CD4-positive, alpha-beta T cell treated with Interleukin-1 beta for 1 hour (primary cell): ENCODE data around the gene AAR2.

Experiments
- DNase-seq, 2 donors: peaks; one replicate each; pipeline ENCODE4 v3.0.0-alpha.2; 2020 to 2022

The AAR2 gene

DNA sequence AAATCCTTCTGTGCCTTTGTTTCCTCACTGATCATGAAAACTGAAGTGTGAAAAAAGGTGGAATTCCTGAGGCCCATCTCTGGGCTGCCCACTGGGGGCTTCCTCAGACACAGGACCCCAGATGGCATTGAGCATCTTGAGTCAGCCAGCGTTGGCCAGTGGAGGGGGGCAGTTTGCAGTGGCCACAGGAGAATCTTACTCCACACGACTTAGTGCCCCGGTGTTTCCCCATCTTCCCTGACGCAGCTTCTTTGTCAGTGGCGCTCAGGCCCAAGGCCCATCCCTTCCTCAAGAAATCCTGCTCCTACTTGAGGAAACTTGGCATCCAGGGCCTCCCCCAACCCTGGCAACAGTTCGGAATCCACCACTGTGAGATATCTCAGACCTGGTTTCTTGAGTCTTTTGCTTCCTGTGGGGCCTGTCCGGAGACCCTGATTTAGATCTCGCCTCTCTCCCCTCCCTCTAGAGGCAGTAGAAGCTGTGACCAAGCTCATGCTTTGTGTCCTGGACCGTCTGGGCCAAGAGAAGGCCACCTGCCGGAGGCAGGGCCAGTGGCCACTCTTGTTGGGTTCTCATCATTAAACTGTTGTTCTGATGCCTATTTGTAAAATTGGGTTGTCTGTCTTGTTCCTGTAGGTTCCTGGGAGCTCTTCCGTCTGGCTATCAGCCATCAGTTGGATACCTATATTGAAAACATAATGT is 49.6 kb downstream of the AAR2 start:
- DNase-seq = no peak

DNA sequence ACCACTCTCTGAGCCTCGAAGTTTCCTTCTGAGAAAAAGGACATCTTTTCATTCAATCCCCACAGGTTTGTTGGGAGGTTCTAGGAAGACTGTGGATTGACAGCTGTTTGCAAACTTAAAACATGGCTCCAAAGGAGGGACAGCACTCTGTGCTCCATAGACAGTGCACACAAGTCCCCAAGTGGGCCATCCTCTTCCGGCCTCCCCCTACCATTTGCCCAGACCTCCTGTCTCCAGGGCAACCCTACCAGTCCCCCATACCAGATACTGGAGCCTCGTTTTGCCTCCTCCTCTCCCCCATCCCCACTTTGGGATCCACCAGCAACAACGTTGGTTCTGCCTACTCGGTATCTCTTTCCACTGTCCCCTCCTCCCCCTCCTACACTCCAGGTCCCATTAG is 61.4 kb downstream of the AAR2 start:
- DNase-seq = no peak

DNA sequence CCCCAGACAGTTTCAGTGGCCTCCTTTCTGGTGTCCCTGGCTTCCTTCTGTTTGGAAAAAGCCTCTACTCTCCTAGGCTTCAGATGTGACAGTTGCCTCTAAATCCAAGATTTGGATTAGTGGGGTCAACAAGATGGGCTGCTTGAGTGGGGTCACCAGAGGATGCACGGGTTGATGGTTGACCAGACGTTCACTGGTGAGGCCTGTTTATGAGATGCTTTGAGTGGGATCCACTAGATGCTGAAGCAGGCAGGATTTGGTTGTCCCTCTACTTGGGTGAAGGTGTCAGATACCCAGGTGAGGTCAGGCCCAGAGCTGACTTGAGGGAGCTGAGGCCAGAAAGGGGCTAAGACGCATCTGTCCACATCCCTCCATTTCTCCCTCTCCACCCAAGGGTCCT is 61.8 kb downstream of the AAR2 start:
- no peak for DNase-seq

DNA sequence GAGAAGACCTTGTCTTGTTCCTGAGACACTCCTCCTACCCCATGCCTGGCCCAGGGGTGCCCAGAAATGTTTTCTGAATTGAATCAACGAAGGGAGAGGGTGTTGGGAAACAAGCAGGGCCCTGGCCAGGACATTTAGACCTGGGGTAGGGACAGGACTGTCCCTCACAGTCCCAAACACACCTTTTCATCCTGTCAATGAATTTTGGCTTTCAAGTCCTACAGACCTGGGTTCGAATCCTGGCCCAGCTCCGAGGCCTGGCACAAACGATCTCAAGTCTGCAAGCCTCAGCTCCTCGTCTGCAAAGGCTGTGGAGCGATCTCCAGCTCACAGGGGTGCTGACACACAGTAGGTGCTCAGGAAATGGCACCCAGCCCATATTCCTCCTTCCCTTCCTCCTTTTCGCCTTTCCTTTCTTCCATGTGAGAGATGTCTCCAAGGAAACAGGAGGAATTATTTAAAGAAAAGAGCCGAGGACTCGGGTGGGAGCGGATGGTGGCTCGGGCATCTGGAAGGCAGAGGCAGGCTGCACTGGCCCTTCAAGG is 62.6 kb downstream of the AAR2 start:
- no peak for DNase-seq

DNA sequence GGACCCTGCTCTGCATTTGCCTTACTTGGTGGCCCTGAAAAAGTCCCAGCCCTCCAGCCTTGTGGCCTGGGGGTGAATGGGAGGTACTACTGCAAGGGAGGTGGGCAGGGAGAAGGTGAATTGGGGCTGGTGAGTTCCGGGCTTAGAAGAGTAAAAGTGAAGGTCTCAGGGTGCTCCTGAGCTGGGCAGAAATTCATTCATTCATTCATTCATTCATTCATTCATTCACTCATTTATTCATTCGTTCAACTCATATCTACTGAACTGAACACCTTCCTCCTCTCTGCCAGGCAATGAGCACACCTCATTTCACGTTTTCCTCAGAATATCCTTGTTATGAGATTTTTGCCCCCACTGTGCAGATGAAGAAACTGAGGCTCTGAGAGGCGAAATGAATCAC is 63.2 kb downstream of the AAR2 start:
- no peak for DNase-seq

DNA sequence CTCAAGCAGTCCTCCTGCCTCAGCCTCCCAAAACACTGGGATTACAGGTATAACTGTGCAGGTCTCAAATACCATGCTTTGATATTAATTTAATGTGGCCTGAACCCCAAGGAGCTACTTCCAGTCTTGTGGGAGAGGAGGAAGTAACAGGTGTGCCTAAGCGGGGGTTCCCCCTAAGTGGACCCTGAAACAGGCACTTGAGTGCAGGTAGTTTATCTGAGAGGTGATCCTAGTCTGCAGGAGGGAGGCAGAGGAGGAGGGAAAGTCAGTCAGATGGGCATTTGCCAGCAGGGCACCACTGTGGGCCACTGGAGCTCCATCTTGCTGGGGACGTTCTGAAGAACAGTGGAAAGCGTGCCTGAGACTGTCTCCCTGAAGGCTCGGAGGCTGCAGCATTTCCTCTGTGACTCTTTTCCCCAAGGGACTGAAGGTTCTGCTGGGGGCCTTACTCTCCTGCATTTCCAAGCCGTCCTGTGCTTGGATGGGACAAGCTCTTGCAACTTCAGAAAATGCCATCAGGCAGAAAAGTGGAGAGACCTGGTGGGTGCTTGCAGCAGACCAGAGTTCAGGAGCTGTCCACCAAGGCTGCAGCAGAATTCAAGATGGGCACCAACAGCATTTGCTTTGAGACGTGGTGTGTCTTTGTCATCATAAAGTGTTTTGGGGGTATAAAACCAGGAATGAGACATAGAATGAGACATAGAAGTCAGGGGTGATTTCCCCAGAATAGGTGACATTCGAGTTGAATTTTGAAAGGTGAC is 65.3 kb downstream of the AAR2 start:
- no peak for DNase-seq

DNA sequence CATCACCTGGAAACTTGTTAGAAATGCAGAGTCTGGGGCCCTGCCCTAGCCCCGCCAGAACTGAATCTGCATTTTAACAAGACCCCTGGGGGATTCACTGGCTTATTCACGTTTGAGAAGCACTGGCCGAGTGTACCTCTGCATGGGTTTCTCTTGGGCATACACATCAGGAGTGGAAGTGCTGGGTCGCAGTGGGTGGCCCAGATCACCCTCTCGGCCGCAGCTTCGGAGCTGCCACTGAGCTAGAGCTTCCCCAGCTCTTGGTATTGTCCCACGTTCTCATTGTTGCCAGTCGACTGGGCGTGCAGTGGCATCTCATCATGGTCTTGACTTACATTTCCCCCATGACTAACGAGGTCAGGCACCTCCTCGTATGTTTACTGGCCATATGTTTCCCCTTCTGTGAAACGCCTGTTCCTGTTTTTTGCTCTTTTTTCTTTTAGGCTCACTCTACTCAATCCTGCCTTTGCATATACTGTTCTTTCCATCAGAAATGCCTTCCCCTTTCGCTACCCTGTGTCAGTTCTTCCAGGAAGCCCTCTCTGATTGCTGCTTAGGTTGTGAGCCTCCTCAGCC is 66.8 kb downstream of the AAR2 start:
- DNase-seq = no peak

DNA sequence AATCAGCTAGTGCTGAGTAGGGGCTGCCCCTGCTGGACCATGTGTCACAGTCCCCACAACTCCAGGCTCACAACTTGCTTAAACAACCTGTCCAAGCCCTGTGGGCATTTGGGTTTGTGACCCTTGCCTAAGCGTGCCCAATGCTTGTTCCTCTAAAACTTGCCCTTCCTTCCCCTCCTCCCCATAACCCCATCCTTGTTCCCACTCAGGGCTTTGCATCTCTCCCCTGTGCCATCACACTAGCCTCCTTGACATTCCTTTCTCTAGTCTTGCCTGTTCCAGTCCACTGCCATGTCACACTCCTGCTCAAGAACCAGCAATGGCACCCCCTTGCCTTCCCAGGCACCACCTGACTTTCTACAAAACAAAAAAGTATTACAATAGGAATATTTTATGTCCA is 67.6 kb downstream of the AAR2 start:
- DNase-seq = no peak

DNA sequence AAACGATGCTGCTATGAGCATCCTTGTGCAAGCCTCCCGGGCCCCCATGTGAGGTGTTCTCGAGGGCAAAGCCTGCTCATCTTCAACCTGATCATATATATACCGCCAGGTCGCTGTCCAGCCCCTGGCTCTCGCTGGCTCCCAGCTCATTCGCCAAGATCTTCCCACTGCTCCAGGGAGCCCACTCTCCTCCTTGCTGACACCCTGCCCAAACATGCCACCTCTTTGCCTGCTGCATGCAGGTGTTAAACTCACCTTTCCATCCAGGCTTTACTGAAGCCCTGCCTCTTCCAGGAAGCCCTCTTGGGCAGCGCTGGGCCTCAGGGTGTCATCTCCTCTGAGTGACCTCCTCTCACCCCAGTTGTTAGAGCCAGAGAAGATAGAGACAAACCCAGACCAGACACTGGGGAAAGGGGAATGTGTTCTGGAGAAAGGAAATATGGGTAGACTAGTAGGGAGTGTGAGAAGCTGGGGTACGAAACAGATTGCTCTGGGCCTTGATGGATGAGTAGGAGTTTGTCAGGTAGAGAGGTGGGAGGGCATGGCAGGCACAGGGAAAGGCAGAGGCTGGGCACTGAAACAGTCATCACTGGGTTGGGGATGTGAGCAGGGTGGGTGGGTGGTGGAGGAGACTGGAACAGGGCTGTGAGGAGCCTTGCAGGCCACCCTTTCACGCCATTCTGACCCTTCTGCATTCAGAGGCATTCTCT is 68.7 kb downstream of the AAR2 start:
- no peak for DNase-seq

DNA sequence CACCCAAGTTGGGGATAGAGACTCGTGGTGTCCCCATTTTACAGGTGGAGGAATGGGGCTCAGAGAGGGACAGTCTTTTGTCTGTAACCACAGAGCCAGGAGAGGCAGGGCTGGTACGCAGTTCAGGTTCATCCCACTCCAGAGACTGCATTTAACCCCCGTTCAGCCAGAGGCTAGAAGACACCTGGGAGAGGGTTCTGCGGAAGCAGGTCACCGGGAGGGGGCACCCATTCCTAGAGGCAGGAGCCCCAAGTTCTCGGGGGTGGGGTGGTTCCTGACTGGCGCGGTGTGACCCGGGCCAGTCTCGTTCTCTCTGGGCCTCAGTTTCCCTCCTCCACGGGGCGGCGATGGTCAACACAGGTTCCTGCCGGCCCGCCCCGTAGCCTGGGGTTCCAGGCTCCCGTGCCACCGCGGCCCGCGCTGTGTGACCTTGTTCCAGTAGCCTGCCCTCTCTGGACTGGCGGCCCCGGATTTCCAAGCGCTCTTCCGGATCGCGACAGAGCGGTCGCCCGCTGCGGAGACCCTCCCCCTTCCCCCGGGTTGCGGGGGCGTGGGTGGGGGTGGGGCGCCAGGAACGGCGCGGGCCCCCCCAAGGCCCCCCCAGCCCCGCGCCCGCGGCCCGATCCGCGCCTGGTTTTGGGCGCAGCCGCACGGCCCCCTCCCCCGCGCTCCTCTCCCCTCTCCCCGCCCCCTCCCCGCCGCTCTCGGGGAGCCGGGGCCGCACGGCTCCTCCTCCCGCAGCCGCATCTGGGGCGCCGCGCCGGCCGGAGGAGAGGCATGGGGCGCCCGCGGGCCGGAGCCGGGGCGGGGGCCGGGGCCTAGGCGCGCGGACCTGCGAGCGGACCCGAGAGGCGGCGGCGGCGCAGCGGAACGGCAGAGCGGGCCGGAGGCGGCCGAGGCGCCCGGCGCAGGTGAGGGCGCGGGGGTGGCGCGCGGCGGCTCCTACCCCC is 69.6 kb downstream of the AAR2 start, which contains the start of gene DLGAP4:
Gene DLGAP4 (plus strand): TSS at position 738 of the 950 bp plus-strand sequence. CDS start 125,379 bp downstream, outside the sequence.
- no peak for DNase-seq
